Measurements from ENCODE around the gene NFATC2.
"Not testable (repeated sequence)": the region's sequence is repeated elsewhere in the genome, so short reads cannot be mapped to it uniquely, and the experiment has no call there.

NFATC2 gene

DNA sequence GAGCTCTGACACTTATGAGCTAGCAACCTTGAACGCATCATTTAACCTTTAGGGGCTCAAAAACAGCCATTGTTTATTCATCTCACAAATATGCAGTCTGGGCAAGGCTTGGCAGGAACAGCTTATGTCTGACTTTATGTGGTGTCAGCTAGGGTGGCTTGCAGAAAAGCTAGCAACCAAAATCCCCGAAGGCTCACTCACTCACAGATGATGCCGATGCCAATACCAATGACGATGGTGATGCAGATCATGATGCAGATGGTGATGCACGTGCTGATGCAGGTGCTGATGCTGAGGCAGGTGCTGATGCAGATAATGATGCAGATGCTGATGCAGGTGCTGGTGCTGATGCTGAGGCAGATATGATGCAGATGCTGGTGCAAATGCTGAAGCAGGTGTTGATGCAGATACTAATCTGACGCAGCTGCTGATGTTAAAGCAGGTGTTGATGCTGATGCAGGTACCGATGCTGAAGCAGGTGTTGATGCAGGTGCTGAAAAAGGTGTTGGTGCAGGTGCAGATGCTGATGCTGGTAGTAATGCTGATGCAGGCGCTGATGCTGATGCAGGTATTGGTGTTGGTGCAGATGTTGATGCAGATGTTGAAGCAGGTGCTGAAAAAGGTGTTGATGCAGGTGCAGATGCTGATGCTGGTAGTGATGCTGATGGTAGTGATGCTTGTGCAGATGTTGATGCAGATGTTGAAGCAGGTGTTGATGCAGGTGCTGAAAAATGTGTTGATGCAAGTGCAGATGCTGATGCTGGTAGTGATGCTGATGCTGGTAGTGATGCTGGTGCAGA, 195.6 kb downstream of the NFATC2 start:
- no peak for DNase-seq

DNA sequence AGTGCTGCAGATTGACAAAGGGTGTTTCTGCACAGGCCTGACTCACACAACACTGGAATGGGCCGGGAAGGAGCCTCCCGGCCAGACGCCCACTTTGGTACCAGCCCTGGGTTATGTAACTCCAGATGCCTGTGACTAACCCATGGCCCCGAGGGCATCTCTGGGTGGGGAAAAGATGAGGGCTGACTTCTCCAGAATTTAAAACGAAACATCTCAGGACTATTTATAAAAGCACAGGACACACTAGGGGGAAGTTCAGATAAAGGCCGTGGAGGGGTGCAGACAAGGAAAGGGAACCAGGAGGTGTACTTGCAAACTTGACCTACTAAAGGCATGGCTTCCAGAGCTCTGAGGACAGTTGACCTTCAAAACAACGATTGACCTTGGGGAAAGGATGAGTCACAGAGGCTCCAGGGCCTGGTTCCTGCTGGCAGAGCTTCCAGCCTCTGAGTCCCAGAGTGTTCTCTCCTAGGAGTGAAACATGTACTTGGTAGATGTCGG, 196.9 kb downstream of the NFATC2 start:
- no peak for DNase-seq

DNA sequence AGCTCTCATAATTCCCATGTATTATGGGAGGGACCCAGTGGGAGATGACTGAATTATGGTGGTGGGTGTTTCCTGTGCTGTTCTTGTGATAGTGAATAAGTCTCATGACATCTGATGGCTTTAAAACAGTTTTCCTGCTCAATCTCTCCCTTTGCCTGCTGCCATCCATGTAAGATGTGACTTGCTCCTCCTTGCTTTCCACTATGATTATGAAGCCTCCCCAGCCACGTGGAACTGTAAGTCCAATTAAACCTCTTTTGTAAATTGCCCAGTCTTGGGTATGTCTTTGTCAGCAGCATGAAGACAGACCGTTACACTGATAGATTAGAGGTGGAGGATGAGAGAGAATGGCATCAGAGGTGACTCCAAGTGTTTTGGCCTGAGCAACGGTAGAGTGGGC, 198.7 kb downstream of the NFATC2 start:
- DNase-seq: not testable (repeated sequence)

DNA sequence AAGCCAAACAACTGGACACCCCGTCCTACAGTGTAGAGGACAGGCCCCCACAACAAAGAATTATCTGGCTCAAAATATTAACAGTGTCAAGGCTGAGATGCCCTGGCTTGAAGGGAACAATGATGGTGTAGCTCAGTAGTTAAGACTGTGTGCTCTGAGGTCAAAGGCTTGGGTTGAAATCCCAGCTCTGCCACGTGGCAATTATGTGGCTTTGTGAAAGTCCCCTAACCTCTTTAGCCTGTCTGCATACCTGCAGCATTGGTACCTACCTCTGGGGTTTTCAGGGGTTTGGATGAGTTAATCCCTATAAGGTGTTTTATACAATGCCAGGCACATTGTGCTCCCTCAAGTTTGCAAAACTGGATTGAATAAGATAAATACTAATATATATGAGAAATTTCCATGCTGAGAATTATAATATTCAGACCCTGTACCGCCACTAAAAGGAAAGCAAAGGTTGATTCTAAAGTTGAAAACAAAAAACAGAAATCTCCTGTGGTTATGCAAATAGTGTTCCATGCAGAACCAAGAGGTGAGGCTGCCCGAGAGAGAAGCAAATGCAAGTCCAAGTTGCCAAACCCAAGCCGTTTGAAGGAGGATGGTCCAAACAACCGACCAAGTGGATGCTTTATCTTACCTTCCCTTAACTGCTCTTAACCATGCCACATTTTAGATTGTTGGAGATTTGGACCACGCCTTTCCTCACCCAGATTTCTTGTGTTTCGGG, 199.8 kb downstream of the NFATC2 start:
- no peak for DNase-seq

DNA sequence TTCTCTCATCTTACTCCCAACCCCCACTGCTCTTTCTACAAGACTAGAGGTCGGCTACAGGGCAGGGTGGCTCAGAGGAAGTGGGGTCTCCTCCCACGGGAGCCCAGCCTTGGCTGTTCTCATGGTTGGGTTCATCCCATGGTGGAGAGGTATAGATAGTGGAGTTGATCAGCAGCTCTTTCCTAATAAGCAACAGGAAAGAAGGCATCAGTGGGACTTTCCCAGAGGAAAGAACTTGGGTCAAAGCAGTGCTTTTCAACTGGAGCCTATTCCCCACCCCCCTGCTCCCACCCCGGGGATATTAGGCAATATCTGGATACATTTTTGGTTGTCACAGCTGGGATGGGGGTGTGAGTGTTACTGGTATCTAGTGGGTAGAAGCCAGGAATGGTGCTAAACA, 200.9 kb downstream of the NFATC2 start:
- DNase-seq: no peak

DNA sequence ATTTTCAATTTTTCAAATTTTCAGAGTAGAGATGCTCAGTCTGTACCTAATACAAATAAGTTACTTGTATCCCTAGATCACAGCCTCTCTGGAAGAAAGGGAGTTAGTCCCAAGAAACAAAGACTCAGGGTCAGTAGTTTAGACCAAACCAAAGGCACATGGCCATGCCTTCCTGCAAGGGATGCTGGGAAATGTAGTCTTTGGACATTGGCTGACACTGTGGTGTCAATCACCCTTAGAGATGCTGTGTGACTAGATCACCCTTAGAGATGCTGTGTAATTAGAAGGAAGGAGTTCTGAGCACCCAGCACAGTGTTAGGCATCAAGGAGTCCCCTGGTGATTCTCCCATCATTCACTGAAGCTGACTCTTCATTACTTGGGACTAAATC, 202.1 kb downstream of the NFATC2 start:
- no peak for DNase-seq

DNA sequence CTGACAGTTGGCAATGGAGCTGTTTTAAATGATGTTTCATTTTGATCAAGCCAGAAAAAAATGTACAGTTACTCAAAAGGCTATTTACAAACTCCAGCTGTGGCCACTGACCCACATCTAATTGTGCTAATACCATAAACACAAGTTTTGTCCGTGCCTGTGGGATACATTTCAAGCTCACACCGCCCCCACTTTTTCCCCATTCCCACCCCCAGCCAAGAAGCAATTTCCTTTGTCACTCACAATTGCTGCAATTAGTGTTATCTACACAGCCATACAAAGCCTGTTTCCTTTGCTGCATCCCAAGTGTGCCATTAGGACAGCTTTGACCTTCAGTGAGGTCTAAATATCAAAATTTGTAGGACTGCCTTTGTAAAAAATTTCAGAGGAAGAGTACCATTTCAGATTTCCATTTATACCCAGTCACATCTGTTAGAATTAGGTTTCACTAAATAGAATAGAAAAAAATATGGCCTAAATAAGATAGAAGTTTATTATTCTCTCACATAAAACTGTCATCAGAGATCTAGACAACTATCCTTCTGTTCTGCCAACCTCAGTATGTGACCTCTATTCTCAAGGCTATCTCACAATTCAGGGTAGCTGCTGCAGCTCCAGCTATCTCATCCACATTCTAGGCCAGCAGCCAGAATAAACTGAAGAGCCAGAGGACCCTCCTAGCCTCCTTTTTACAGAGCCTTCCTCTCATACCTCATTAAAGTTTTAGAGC, 202.6 kb downstream of the NFATC2 start:
- DNase-seq: no peak

DNA sequence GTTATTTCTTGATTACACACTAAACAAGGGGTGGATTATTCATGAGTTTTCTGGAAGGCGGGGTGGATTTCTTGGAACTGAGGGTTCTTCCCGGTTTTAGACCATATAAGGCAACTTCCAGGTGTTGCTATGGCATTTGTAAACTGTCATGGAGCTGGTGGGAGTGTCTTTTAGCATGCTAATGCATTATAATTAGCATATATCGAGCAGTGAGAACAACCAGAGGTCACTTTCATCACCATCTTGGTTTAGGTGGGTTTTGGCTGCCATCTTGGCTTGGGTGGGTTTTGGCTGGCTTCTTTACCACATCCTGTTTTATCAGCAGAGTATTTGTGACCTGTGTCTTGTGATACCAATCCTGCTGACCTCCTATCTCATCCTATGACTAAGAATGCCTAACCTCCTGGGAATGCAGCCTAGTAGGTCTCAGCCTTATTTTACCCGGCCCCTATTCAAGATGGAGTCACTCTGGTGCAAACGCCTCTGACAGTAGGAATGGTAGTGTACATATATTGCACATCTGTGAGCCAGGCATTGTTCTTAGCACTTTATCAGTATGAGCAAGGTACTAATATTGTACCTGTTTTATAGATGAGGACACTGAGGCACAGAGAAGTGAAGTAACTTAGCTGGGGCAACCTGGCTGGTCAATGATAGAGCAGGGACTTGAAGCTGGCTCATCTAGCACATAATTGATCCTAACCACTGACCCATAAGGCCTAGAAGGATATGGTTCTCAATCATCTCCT, 203.7 kb downstream of the NFATC2 start:
- DNase-seq: no peak

DNA sequence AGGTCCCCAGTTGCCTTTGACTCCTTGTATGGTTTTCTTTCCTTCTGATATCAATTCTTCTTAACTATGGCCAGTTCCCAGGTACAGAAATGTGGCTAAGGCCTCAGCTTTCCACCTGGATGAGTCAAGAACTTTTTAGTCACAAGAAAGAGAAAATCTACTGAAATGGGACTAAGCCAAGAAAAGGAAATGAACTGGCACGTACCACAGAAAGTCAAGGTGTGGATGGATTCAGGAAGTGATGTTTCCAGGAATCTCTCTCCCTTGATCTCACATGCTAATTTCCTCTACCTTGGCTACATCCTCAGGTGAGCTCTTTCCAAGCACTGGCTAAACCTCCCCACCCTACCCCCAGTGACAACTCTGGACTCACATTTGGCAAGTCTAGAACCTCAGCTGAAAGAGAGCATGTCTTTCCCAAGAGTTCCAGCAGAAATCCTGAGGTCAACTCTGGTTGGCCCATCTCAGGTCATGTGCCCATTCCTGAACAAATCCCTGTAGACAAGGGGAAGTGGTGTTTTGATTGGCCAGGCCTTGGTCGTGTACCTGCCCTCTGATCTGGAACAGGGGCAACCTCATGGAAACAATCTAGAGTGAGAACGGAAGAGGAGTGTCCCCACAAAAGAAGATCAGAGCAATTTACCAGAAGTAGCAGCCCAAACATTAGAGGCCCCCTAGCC, 205.3 kb downstream of the NFATC2 start:
- DNase-seq: no peak

Data from KG1 (cell line).